ENCODE measurements around the gene TBC1D9.

GRCh38 chr4:140720387-140721304 lies 35.5 kb downstream of the TBC1D9 start:
- TF ChIP-seq, protein P1, sequence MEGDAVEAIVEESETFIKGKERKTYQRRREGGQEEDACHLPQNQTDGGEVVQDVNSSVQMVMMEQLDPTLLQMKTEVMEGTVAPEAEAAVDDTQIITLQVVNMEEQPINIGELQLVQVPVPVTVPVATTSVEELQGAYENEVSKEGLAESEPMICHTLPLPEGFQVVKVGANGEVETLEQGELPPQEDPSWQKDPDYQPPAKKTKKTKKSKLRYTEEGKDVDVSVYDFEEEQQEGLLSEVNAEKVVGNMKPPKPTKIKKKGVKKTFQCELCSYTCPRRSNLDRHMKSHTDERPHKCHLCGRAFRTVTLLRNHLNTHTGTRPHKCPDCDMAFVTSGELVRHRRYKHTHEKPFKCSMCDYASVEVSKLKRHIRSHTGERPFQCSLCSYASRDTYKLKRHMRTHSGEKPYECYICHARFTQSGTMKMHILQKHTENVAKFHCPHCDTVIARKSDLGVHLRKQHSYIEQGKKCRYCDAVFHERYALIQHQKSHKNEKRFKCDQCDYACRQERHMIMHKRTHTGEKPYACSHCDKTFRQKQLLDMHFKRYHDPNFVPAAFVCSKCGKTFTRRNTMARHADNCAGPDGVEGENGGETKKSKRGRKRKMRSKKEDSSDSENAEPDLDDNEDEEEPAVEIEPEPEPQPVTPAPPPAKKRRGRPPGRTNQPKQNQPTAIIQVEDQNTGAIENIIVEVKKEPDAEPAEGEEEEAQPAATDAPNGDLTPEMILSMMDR (conservative IDR thresholded peaks at IDR 0.05 in 1 of 2, IDR thresholded peaks at IDR 0.05 in 1 of 2; ENCODE audit: extremely low read depth in 1 of 2, insufficient read depth in 1 of 2, low read depth in 1 of 2, low read length in 2 of 2): no peak
- no peak for TF ChIP-seq EZH2 (IDR thresholded peaks at IDR 0.05; ENCODE audit: borderline replicate concordance, low read length)
